GM12865 (cell line): Measurements from ENCODE around the gene ZC3H12A.
A peak's percentile ranks its signal among the peaks of the same experiment; 100 is the strongest.

Experiments
- DNase-seq: peaks from one replicate; pipeline ENCODE4 v3.0.0; 2010; ENCODE audit warnings: low read depth
- H3K4me3 ChIP-seq: 2 replicates; pipeline ENCODE4 v1.5.1; 2011; ENCODE audit warnings: mild to moderate bottlenecking, low read depth, low read length, control low read depth
- TF ChIP-seq, protein P1 (sequence below): IDR thresholded peaks from 2 replicates; pipeline ENCODE4 v1.5.1; 2011; ENCODE audit warnings: low read length, control low read depth, low read depth, inconsistent platforms; ENCODE audit not compliant: insufficient read depth; ENCODE audit errors: missing control alignments

The ZC3H12A gene

DNA sequence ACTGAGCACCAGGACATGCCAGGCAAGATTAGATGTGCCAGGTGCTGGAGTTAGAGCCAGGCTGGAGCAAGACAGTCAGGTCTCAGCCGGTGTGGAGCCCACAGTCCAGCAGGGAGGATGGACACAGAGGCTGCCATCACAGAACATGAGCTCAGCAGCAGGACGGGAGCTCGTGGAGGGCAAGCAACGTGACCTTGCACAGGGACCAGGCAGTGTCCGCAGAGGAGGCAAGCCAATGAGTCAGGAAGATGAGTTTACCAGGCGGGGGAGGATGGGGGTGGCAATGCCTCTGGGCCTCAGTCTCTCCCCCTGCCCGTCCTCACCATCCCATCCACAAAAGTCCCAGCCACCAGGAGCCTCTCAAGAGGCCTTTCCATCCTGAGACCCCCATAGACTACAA lies 20.7 kb upstream of the ZC3H12A start:
- no peak overlapping the region for H3K4me3 ChIP-seq
- TF ChIP-seq, protein P1, sequence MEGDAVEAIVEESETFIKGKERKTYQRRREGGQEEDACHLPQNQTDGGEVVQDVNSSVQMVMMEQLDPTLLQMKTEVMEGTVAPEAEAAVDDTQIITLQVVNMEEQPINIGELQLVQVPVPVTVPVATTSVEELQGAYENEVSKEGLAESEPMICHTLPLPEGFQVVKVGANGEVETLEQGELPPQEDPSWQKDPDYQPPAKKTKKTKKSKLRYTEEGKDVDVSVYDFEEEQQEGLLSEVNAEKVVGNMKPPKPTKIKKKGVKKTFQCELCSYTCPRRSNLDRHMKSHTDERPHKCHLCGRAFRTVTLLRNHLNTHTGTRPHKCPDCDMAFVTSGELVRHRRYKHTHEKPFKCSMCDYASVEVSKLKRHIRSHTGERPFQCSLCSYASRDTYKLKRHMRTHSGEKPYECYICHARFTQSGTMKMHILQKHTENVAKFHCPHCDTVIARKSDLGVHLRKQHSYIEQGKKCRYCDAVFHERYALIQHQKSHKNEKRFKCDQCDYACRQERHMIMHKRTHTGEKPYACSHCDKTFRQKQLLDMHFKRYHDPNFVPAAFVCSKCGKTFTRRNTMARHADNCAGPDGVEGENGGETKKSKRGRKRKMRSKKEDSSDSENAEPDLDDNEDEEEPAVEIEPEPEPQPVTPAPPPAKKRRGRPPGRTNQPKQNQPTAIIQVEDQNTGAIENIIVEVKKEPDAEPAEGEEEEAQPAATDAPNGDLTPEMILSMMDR, result no peak
- no peak for DNase-seq

DNA sequence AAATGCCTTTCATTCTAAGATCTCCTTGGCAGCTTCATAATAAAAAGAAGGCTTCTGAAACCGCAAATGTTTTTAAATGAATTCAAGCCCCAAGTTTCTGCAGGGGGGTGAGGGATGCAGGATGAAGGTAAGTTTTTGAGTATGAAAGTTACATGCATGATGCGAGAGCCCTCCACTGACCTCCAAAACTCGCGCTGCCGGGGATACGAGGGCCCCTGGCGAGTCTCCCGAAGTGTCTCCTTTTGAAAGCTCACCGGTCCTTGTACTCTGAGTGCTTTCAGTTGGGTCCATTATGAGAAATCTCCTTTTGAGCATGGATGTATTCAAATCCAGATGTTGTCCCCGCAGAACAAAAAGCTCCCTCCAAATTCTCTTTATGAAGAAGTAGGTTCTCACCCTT lies 18.9 kb upstream of the ZC3H12A start:
- H3K4me3 ChIP-seq, result no peak overlapping the region
- DNase-seq, result no peak
- TF ChIP-seq, protein P1, result no peak

DNA sequence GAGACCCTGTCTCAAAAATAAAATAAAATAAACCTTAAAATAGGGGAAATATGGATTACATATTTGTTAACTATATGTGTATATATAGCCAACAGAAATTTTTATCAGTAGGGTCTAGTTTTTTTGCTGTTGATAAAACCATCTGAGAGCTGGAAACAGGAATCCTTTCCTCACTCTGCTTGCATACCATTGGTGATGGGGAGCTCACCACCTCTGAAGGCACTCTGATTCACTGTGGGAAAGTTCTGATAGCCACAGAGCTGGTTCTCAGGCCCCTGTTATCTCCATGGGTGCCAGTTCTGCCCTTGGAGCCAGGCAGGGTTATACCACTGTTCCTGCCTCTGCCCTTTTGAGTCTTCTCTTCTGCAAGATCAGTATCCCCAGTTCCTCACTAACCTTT lies 17.8 kb upstream of the ZC3H12A start:
- no peak for DNase-seq
- TF ChIP-seq, protein P1, result no peak
- no peak overlapping the region for H3K4me3 ChIP-seq

DNA sequence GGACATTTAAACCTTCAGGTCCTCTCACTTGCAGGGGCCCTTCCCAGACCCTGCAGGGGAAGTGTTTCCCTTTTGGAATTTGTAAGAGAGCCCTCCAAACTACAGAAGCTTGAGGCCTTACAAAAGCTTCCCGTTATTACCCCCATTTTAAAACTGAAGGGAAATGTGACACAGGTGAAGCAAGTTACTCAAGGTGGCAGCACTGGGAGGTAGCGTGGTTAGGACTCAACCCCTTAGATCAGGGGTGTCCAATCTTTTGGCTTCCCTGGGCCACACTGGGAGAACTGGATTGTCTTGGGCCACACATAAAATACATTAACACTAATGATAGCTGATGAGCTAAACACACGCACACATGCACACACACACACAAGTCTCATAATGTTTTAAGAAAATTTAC lies 15.8 kb upstream of the ZC3H12A start:
- TF ChIP-seq, protein P1, result peak; percentile 13
- no peak overlapping the region for H3K4me3 ChIP-seq
- DNase-seq, result peak; percentile 26

DNA sequence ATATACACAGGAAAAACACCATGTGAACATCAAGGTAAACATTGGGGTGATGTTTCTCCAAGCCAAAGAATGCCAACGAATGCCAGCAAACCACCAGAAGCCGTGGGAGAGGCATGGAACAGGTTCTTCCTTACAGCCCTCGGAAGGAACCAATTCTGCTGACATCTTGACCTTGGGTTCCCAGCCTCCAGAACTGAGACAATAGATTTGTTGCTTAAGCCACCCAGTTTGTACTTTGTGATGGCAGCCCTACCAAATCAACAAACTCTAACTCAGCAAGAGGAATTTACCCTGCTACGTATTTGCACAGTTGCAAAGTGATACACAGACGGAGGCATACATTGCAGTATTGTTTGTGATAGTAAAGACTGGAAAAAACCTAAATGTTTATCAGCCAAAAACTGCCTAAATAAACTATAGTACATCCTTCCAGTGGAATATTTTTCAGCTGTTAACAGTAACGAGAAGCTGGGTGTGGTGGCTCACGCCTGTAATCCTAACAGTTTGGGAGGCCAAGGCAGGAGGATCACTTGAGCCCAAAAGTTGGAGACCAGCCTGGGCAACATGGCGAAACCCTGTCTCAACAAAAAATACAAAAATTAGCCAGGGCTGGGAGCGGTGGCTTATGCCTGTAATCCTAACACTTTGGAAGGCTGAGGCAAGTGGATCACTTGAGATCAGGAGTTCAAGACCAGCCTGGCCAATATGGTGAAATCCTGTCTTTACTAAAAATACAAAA lies 12.5 kb upstream of the ZC3H12A start:
- DNase-seq, result no peak
- TF ChIP-seq, protein P1, result no peak
- H3K4me3 ChIP-seq, result no peak overlapping the region

DNA sequence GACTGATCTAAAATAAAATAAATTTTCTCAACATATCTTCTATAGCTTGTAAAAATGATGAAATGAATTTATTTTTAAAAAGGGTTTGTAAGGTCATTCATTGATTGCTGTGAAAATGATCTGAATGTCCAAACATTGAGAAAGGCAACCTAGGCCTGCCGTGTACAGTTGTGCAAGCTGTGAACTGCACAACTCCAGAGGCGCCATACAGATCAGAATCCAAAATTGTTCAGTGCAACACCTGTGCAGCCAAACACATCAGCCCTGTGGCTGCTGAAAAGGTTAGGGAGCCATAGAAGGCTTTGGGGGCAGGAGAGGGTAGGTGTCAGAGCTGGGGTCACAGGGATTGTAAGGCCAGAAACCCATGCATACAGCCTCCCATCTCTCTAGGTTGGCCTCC lies 9.9 kb upstream of the ZC3H12A start:
- TF ChIP-seq, protein P1, result no peak
- no peak overlapping the region for H3K4me3 ChIP-seq
- no peak for DNase-seq
